ENCODE measurements around the gene DNAJC7. TPM values are rescaled to one million over a fixed set of nuclear protein-coding genes. Genes with fewer than 3 reads are reported as not detected.

Gene DNAJC7
- polyA plus RNA-seq, 1 of the 3 experiments (the other 2 are of a cell fraction), result 38.8 TPM

GRCh38 chr17:41962111-41962510 is 55.1 kb downstream of the DNAJC7 start:
- Histone ChIP-seq H3K4me2 (no peak overlapping the region), H4K20me1 (ENCODE audit: insufficient read depth) (no peaks in the 10 kb centered on the region), H3K9me3 (no peaks in the 10 kb centered on the region), H3K27ac (ENCODE audit: low read depth in 2 of 2, low read length in 1 of 2) (no peak overlapping the region), H3K9me2 (no peaks in the 10 kb centered on the region), H3K4me1 (ENCODE audit: control insufficient read depth in 1 of 2, insufficient read depth in 2 of 2, low read depth in 1 of 2, low read length in 1 of 2) (peaks cover 5 to 19% of the 10 kb centered on the region in 2 experiments; a peak in 2 of 4 replicates), H3K79me2 (ENCODE audit: insufficient read depth) (peaks cover 3% of the 10 kb centered on the region), H3K36me3 (replicated peaks in 1 of 2; ENCODE audit: control insufficient read depth in 1 of 2, insufficient read depth in 2 of 2, low read length in 1 of 2) (no peaks in the 10 kb centered on the region), H3K9ac (no peak overlapping the region), H2AFZ (ENCODE audit: low read depth) (no peak overlapping the region), H3F3A (replicated peaks; ENCODE audit: insufficient read depth) (peaks cover 8% of the 10 kb centered on the region), H3K4me3 (ENCODE audit: low read depth in 2 of 2, low read length in 1 of 2) (no peak overlapping the region), H3K27me3 (ENCODE audit: insufficient read depth) (no peaks in the 10 kb centered on the region)
- TF ChIP-seq MEF2A (IDR thresholded peaks at IDR 0.05; ENCODE audit: borderline replicate concordance, low read depth), result no peak
- no peak for TF ChIP-seq FOXM1 (IDR thresholded peaks at IDR 0.05; ENCODE audit: low read depth)
- TF ChIP-seq GABPA (IDR thresholded peaks at IDR 0.05; ENCODE audit: low read depth), result no peak
- TF ChIP-seq SMC3 (IDR thresholded peaks at IDR 0.05; ENCODE audit: low read depth, low read length), result no peak
- no peak for TF ChIP-seq TEAD4 (IDR thresholded peaks at IDR 0.05; ENCODE audit: borderline replicate concordance, insufficient read depth)
- TF ChIP-seq EZH2phosphoT487 (IDR thresholded peaks at IDR 0.05; ENCODE audit: borderline replicate concordance, low read depth), result no peak
- no peak for TF ChIP-seq SIN3A (IDR thresholded peaks at IDR 0.05; ENCODE audit: borderline replicate concordance, low read depth, low read length)
- TF ChIP-seq RAD21 (IDR thresholded peaks at IDR 0.05; ENCODE audit: low read length), result no peak
- no peak for TF ChIP-seq CHD2 (IDR thresholded peaks at IDR 0.05; ENCODE audit: low read length, partially characterized antibody)
- no peak for TF ChIP-seq MXI1 (IDR thresholded peaks at IDR 0.05; ENCODE audit: low read depth, low read length)
- no peak for TF ChIP-seq FOSL2 (IDR thresholded peaks at IDR 0.05; ENCODE audit: borderline replicate concordance, low read depth)
- no peak for TF ChIP-seq ELF1 (IDR thresholded peaks at IDR 0.05)
- POLR2A ChIA-PET, result no interaction called here
- 69% methylated on average over 4 of the region's 5 CpGs for WGBS (ENCODE audit: low lambda C conversion rate)
- CTCF ChIA-PET, result interaction anchor here (0.6 to 7.1 kb wide), 24 partner anchors 11 to 441 kb away, joined by 3 to 67 read pairs (median 6); partner anchors contain the start of genes DHX58, DNAJC7, NKIRAS2 and ZNF385C
- no peak for DNase-seq

GRCh38 chr17:41959336-41960095 is 57.7 kb downstream of the DNAJC7 start:
- H3K27me3 ChIP-seq (ENCODE audit: insufficient read depth), result no peaks in the 10 kb centered on the region
- TF ChIP-seq SMC3 (IDR thresholded peaks at IDR 0.05; ENCODE audit: low read depth, low read length) (peak; percentile 55), IRF3 (IDR thresholded peaks at IDR 0.05; ENCODE audit: low read depth, low read length) (no peak), CTCF (IDR thresholded peaks at IDR 0.05) (peak; percentile 52), TEAD4 (IDR thresholded peaks at IDR 0.05; ENCODE audit: borderline replicate concordance, insufficient read depth) (no peak), RAD21 (IDR thresholded peaks at IDR 0.05; ENCODE audit: low read length) (peak; percentile 75), MXI1 (IDR thresholded peaks at IDR 0.05; ENCODE audit: low read depth, low read length) (peak; percentile 49; the same call in 1 of the 2 replicates), ELF1 (IDR thresholded peaks at IDR 0.05) (no peak)
- ChIA-PET POLR2A (interaction anchor here (1.2 to 1.7 kb wide), 5 partner anchors 21 to 95 kb away, joined by 3 to 5 read pairs (median 4); partner anchors contain the start of genes ACLY, KLHL11, NKIRAS2 and ODAD4), CTCF (interaction anchor here (0.5 to 7.1 kb wide), 56 partner anchors 11 to 353 kb away, joined by 3 to 67 read pairs (median 4); partner anchors contain the start of genes ACLY, DHX58, DNAJC7 and HAP1)
- no peak overlapping the region for H2AFZ ChIP-seq (ENCODE audit: low read depth)
- H3F3A ChIP-seq (replicated peaks; ENCODE audit: insufficient read depth), result peaks cover 8% of the 10 kb centered on the region
- H3K79me2 ChIP-seq (ENCODE audit: insufficient read depth), result no peaks in the 10 kb centered on the region
- H3K4me2 ChIP-seq, result no peak overlapping the region
- no peak overlapping the region for H3K9ac ChIP-seq
- H3K4me3 ChIP-seq (ENCODE audit: low read depth in 2 of 2, low read length in 1 of 2), result no peak overlapping the region
- H3K9me3 ChIP-seq, result no peaks in the 10 kb centered on the region
- H3K36me3 ChIP-seq (replicated peaks in 1 of 2; ENCODE audit: control insufficient read depth in 1 of 2, insufficient read depth in 2 of 2, low read length in 1 of 2), result no peaks in the 10 kb centered on the region
- peaks cover 0 to 11% of the 10 kb centered on the region in 2 experiments; a peak in 1 of 4 replicates for H3K4me1 ChIP-seq (ENCODE audit: control insufficient read depth in 1 of 2, insufficient read depth in 2 of 2, low read depth in 1 of 2, low read length in 1 of 2)
- no peaks in the 10 kb centered on the region for H4K20me1 ChIP-seq (ENCODE audit: insufficient read depth)
- peak; percentile 73 for DNase-seq
- H3K9me2 ChIP-seq, result no peaks in the 10 kb centered on the region
- 77% methylated on average over 11 of the region's 17 CpGs for WGBS (ENCODE audit: low lambda C conversion rate)
- no peak overlapping the region; a peak in 1 of 4 replicates for H3K27ac ChIP-seq (ENCODE audit: low read depth in 2 of 2, low read length in 1 of 2)
